Stimulated activated CD8-positive, alpha-beta memory T cell treated with anti-CD3 and anti-CD28 coated beads, Interleukin-15, amount 100 ng/mL, for 24 hours (primary cell): ENCODE data around the gene ERN1.
A peak's percentile ranks its signal among the peaks of the same experiment; 100 is the strongest.

Source experiments
- DNase-seq: peaks from one replicate; pipeline ENCODE4 v3.0.0-alpha.2; 2020; ENCODE audit warnings: low read depth

ERN1 gene

GRCh38 chr17:64057701-64058263, 72.2 kb downstream of the ERN1 start:
- DNase-seq: no peak

GRCh38 chr17:64056269-64057005, 73.5 kb downstream of the ERN1 start:
- no peak for DNase-seq

DNA sequence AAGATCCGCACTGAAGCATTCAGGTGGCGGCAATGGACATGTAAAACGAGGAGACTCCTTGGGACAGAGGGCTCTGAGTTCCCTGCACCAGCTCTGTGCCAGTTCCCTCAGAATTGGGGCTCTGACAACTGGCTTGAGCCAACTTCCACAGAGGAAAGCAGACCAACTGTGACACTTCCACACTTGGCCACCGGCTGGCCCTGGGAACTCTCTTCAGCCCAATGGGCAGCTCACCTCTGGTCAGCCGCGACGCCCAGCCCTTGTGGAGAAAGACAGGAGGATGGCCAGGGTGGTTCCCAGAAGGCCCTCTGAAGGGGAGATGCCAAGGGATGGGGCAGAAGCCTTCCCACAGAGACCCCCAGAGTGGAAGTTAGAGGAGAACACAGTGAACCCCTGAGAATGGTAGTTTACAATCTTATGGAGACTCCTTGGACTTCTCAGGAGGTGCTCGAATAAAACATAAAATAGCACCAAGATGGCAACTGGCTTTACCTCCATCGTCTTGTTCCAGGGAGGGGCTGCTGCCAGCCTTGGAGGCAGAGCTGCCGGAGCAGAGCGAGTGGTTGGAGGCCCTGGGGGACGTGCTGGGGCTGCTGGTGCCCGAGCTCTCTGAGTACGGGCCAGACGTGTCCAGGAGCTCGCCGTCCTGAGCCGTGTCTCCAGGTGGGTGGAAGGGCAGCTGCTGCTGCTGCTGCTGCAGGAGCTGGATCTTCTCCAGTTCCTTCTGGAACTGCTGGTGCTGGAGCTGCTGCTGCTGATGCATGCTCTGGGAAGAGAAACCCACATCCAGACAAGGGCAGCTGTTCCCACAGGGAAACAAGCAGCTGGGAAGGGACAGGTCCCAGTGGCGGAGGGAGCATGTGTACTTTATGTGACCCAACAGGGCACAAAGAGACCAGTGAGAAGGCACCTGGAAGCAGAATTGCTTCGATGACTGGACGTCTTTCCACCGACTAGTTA, 74.5 kb downstream of the ERN1 start:
- DNase-seq: no peak

DNA sequence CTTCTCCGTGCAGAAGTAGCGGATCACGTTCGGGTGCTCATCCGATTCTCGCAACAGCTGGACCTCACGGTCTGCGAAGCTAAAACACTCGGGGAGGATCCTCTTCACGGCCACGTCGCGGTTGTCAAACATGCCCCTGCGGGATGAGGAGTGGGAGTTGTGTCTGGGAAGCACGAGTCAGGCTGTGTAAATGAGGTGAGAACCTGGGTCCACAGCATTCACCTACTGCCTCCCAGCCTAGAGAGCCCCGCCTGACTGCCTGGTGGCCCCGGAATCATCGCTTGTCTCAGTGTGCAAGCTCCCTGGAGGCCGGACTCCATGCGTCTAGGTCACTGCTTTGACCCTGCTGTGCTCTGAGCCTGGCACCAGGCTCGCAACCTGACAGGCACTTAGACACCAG, 75.6 kb downstream of the ERN1 start:
- DNase-seq: no peak

GRCh38 chr17:64053101-64053500, 76.8 kb downstream of the ERN1 start:
- DNase-seq: no peak

DNA sequence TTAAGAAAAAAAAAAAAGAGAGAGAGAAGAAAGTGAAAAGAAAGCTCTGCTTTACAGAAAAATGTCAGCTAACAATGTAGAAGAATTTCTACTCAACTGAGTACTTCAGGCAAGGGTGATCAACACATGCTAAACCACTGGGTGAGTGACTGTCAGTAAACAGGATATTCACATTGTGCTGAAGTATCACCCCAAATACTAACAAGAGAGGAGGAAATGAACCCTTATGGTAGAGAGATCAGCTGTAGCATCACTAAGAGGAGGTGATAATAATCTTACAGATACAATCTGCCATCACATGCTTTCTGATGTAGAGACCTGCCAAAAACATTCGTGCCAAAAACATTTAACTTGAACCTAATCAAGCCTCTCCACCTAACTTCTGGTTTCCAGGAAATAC, 78.8 kb downstream of the ERN1 start:
- no peak for DNase-seq

- no peak for DNase-seq
These were observed 81.1 kb downstream of the ERN1 start for GRCh38 chr17:64048805-64049204.

DNA sequence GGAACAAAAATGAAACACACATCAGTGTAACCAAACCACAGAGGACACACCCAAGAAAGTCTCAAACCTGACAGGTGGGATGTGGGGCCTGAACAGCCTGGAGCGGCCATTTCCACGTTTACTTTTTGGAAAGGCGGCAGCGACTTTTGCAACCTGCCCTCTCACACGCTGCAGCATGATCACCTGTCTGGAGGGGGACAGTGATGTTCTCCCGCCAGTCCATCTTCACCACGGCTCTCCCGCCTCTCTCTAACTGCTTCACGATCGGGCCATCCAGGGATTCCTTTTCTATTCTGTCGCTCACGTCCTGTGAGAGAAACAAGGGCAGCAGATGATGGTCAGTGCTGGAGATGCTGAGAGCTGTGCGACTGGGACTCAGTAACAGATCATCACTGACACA, 84.8 kb downstream of the ERN1 start:
- DNase-seq: no peak

GRCh38 chr17:64042700-64043485, 87.1 kb downstream of the ERN1 start:
- DNase-seq: no peak

- DNase-seq: no peak
These were observed 88.0 kb downstream of the ERN1 start for GRCh38 chr17:64041912-64042311.

GRCh38 chr17:64040206-64040605, 89.7 kb downstream of the ERN1 start:
- no peak for DNase-seq

GRCh38 chr17:64039106-64039400, 90.9 kb downstream of the ERN1 start:
- DNase-seq: no peak

DNA sequence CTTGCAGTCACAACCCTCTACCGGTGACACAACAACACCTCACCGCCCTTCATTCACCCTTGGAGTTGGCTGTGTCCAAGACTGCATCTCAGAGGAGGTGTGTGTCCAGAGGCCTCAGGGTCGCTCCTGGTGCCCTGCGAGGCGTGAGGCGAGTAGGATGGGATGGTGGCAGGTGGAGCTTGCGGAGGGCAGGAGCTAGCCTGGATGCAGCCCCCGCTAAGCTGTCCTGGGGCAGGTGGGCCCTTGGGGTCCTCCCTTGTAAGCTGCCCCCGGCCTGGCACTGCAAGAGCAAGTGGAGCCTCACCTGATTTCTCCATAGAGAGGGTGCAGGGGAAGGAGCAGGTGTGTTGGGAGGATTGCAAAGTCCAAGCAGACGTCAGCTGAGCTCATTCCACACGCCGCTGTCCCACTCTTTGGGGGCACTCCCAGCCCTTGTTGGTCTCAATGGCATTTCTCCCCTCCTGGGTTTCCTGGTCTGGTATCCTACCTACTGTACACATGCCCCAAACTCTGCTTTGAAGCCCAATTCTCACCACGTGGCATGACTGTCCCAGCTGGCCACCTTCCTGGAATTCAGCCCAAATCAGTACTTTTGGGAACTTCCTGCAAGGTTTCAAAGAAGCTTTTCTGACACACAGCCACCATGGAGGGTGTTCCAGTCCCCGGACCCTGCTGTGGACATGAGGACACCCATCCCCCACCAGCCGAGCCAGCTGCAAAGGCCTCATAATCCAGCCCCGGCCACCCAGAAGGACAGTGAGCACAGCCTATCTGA, 91.4 kb downstream of the ERN1 start:
- no peak for DNase-seq

DNA sequence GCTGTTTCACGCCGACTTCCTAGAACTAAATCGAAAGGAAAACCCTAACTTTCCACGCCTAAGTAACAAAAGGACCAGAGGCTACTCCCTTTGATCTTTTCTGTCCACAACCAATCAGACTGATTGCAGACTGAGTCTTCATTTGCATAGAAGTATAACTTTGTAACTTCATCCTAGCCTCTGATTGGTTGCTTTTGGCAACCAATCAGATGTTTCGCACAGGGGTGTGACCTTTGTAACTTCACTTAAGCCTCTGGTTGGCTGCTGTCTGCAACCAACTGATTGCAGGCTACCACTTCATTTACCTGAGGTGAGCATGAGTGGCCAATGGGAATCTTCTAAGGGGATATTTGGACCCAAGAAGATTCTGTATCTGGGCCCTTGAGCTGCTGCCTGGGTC, 92.1 kb downstream of the ERN1 start:
- no peak for DNase-seq

GRCh38 chr17:64037180-64037579, 92.8 kb downstream of the ERN1 start:
- DNase-seq: no peak

DNA sequence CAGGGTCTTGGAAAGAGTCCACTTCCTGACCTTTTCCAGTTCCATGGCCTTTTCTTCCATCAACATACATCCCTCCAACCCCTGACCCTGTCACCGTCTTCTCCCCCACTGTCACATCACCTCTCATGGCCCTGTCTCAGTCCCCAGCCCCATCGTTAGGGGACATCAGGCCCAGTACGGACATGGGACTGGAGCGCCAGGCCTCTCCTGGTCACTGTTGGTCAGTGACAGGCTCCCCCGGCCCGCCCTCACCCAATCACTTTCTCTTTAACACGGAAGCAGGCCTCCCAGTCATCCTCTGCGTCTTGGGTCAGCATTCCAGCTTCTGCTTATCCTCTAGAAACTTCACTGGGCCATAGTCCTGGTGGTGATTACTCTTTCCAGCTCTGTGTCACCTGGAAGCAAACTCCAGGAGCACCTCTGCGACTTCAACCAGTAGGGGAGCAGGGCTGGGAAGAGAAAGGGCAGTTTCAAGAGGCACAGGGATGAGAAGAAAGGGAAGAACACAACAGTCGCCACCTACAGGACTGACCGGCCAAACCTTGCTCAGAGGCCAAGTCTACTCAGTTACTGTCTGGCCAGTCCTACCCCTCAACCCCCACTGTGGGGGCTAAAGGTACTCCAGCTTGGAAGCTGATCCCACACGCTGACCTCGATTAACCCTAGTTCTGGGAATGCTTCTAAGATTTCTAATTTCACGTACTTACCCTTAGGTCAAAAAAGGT, 93.6 kb downstream of the ERN1 start:
- DNase-seq: no peak

DNA sequence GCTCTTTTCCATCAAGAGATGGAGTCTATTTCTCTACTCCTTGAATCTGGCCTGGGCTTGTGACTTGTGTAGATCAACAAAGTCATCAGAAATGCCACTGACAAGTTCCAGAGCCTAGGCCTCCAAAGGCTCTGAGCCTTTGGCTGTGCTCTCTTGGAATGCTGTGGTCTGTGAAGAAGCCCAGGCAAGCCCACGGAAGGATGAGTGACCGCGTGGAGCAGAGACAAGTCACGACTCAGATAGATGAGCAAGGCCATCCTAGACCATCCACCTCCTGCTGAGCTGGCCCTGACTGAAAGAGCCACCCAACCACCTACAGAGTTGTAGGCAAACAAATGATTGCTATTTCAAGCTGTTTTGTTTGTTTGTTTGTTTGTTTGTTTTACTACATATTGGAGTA, 97.9 kb downstream of the ERN1 start:
- DNase-seq: no peak

GRCh38 chr17:64028874-64029464, 101.0 kb downstream of the ERN1 start:
- DNase-seq: peak; percentile 32

GRCh38 chr17:64025732-64026294, 104.1 kb downstream of the ERN1 start:
- DNase-seq: peak; percentile 59
